HG03432 (cell line): ENCODE results near the gene BCL3.
A peak's percentile ranks its signal among the peaks of the same experiment; 100 is the strongest.
"Not testable (repeated sequence)": the region's sequence is repeated elsewhere in the genome, so short reads cannot be mapped to it uniquely, and the experiment has no call there.

Experiments
- ATAC-seq: cut with Tn5 transposase; IDR thresholded peaks from one replicate; pipeline ENCODE4 v1.9.1; 2021; ENCODE audit warnings: mild to moderate bottlenecking, moderate library complexity; ENCODE audit not compliant: unreplicated experiment

The BCL3 gene

GRCh38 chr19:44748426-44749254 is at the start of gene BCL3:
BCL3 (plus strand) TSS chr19:44748708; CDS start chr19:44748791, 83 bp downstream.
- peak; percentile 31 for ATAC-seq

GRCh38 chr19:44700547-44700946 is 48.0 kb upstream of the BCL3 start:
- no peak for ATAC-seq

- ATAC-seq, result no peak
These were observed 47.3 kb upstream of the BCL3 start for GRCh38 chr19:44701228-44701627.

- ATAC-seq, result no peak
These were observed 45.8 kb upstream of the BCL3 start for GRCh38 chr19:44702551-44703176.

- ATAC-seq, result no peak
These were observed 45.0 kb upstream of the BCL3 start for GRCh38 chr19:44703336-44704078.

GRCh38 chr19:44704982-44705381 is 43.5 kb upstream of the BCL3 start:
- no peak for ATAC-seq

GRCh38 chr19:44705502-44706010 is 43.0 kb upstream of the BCL3 start:
- no peak for ATAC-seq

GRCh38 chr19:44706506-44707236 is 41.8 kb upstream of the BCL3 start:
- no peak for ATAC-seq

- ATAC-seq, result no peak
These were observed 40.7 kb upstream of the BCL3 start for GRCh38 chr19:44707794-44708193.

GRCh38 chr19:44708940-44709339 is 39.6 kb upstream of the BCL3 start:
- no peak for ATAC-seq

GRCh38 chr19:44709434-44710266 is 38.9 kb upstream of the BCL3 start:
- ATAC-seq, result not testable (repeated sequence)

- ATAC-seq, result no peak
These were observed 38.0 kb upstream of the BCL3 start for GRCh38 chr19:44710483-44710882.

GRCh38 chr19:44712864-44713515 is 35.5 kb upstream of the BCL3 start:
- no peak for ATAC-seq

- no peak for ATAC-seq
These were observed 33.8 kb upstream of the BCL3 start for GRCh38 chr19:44714597-44715169.

- no peak for ATAC-seq
These were observed 30.9 kb upstream of the BCL3 start for GRCh38 chr19:44717603-44718002.

- no peak for ATAC-seq
These were observed 29.9 kb upstream of the BCL3 start for GRCh38 chr19:44718441-44719261.

GRCh38 chr19:44719262-44719701 is 29.2 kb upstream of the BCL3 start:
- ATAC-seq, result no peak

- ATAC-seq, result not testable (repeated sequence)
These were observed 28.1 kb upstream of the BCL3 start for GRCh38 chr19:44720396-44720795.
